Activated T-helper 2 cell treated with anti-CD3 and anti-CD28 coated beads, Interferon-gamma antibody, Interleukin-2, Interleukin-4, amounts not matched to agents 10 μg/mL and 5 μg/mL and 100 μg/mL, durations not matched to agents 14 hours and 24 hours and 36 hours (primary cell): ENCODE results near the gene CHID1. TPM values are rescaled to one million over a fixed set of nuclear protein-coding genes. Genes with fewer than 3 reads are reported as not detected.

ENCODE experiments used
- DNase-seq: peaks from one replicate; pipeline ENCODE4 v3.0.0; 2021; ENCODE audit warnings: low spot score
- H3K27ac Mint-ChIP-seq: one replicate; pipeline ENCODE4 v1.8.0; 2021; ENCODE audit warnings: mixed read lengths
- H3K27me3 Mint-ChIP-seq: one replicate; pipeline ENCODE4 v1.8.0; 2021; ENCODE audit warnings: low read depth, mixed read lengths
- H3K36me3 Mint-ChIP-seq: one replicate; pipeline ENCODE4 v1.8.0; 2021; ENCODE audit warnings: low read depth, mixed read lengths
- H3K4me1 Mint-ChIP-seq: one replicate; pipeline ENCODE4 v1.8.0; 2021; ENCODE audit warnings: low read depth, mixed read lengths
- H3K4me3 Mint-ChIP-seq: one replicate; pipeline ENCODE4 v1.8.0; 2021; ENCODE audit warnings: low read depth, mild to moderate bottlenecking, moderate library complexity, mixed read lengths
- H3K9me3 Mint-ChIP-seq: one replicate; pipeline ENCODE4 v1.8.0; 2021; ENCODE audit warnings: mixed read lengths
- intact Hi-C: fragments of 100-400 bp; cut with micrococcal nuclease; formaldehyde crosslinking; loops from one replicate; pipeline ENCODE4 v1.15.1; 2023
- total RNA-seq: library from RNA; stranded (reverse); gene quantifications from 2 replicates; pipeline ENCODE4 v1.2.3, GENCODE V29; 2022

The CHID1 gene
- total RNA-seq, 1 donor from 2014 or later = 89.0 TPM

GRCh38 chr11:926341-926916 lies 15.8 kb upstream of the CHID1 start:
- intact Hi-C loops = loop anchor here (5.0 kb wide), 1 partner anchor 126 kb away; no protein-coding TSS in a partner anchor
- Mint-ChIP-seq H3K4me3 (peak overlapping the region; percentile 84), H3K9me3 (no peaks in the 10 kb centered on the region), H3K36me3 (peaks cover 11% of the 10 kb centered on the region), H3K4me1 (peaks cover 27% of the 10 kb centered on the region), H3K27me3 (no peaks in the 10 kb centered on the region), H3K27ac (peak overlapping the region; percentile 50)
- no peak for DNase-seq

GRCh38 chr11:925496-926301 lies 15.1 kb upstream of the CHID1 start, which contains the start of gene AP2A2:
Gene AP2A2, plus strand, starts transcription at chr11:925870. Its CDS starts 152 bp downstream, at chr11:926022.
- Mint-ChIP-seq H3K27ac (peak within 1 kb of the TSS; percentile 50), H3K27me3 (no peaks in the 10 kb centered on the region), H3K4me1 (peaks cover 22% of the 10 kb centered on the region)

DNA sequence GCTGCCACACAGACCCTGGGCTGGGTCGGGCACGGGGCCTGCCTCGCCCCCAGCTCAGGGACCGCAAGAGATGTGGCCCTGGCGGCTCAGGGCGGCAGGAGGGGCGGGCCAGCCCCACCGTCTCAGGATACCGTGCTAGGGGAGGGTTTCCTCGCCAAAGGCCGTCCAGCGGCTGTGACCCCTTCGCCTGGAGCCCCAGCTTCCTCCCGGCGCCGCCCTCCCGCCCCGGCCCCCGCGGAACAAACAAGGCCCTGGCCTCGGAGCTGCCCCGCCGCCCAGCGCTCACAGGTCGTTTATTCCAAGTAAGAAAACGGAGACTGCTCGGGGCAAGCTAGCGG lies 14.5 kb upstream of the CHID1 start:
- DNase-seq = no peak
- peaks cover 6% of the 10 kb centered on the region for H3K36me3 Mint-ChIP-seq
- H3K4me3 Mint-ChIP-seq = no peak overlapping the region
- H3K9me3 Mint-ChIP-seq = no peaks in the 10 kb centered on the region
- peaks cover 22% of the 10 kb centered on the region for H3K4me1 Mint-ChIP-seq
- H3K27me3 Mint-ChIP-seq = no peaks in the 10 kb centered on the region
- H3K27ac Mint-ChIP-seq = no peak overlapping the region
- intact Hi-C loops = loop anchor here (2.0 to 5.0 kb wide), 2 partner anchors 14 to 127 kb away; partner anchors contain the start of gene CHID1

More at GRCh38 chr11:925496-926301, 15.1 kb upstream of the CHID1 start, which contains the start of gene AP2A2:
- H3K9me3 Mint-ChIP-seq = no peaks in the 10 kb centered on the region
- peaks cover 6% of the 10 kb centered on the region for H3K36me3 Mint-ChIP-seq
- intact Hi-C loops = loop anchor here (2.0 to 5.0 kb wide), 2 partner anchors 15 to 127 kb away; partner anchors contain the start of gene CHID1
- DNase-seq = peak; percentile 87
- H3K4me3 Mint-ChIP-seq = peak within 1 kb of the TSS; percentile 84

GRCh38 chr11:924406-925157 lies 14.0 kb upstream of the CHID1 start:
- Mint-ChIP-seq H3K27ac (no peak overlapping the region), H3K4me1 (peaks cover 22% of the 10 kb centered on the region), H3K27me3 (no peaks in the 10 kb centered on the region), H3K36me3 (peaks cover 6% of the 10 kb centered on the region), H3K9me3 (no peaks in the 10 kb centered on the region), H3K4me3 (no peak overlapping the region)
- DNase-seq = no peak
- intact Hi-C loops = loop anchor here (2.0 to 5.0 kb wide), 2 partner anchors 14 to 128 kb away; partner anchors contain the start of gene CHID1

DNA sequence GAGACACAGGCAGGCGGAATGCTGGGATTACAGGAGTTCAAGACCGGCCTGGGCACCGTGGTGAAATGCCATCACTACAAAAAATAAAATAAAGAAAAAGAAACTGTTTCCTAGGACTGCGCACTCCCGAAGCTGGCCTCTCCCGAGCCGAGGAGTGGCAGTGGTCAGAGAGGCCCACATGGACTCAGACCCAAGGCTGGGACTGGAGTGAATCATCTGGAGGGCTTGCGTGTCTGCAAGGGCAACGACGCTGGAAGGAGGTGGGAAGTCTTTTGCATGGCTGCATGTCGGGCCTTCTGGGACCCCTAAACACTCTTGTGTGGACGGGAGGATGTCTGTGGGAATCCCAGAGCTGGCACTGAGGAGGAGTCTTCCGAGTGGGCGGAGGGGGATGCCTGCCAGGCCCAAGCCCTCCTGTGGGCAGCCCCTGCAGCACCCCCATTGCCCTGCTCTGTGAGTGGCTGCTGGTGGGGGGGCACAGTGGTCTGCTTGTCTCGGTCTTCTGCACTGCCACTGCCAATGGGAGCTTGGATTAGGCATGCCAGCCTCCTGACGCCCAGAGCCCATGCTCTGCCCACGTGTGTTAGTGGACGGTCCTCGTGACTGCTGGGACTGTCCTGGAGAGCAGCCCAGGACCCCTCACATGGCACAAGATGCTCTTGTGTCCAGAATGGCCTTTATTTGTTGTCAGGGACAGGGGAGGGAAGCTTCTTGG lies 13.2 kb upstream of the CHID1 start:
- H3K27ac Mint-ChIP-seq = no peak overlapping the region
- intact Hi-C loops = loop anchor here (2.0 kb wide), 1 partner anchor 13 kb away; the partner anchor contains the start of gene CHID1
- no peak for DNase-seq
- no peaks in the 10 kb centered on the region for H3K9me3 Mint-ChIP-seq
- peaks cover 24% of the 10 kb centered on the region for H3K4me1 Mint-ChIP-seq
- peaks cover 6% of the 10 kb centered on the region for H3K36me3 Mint-ChIP-seq
- H3K4me3 Mint-ChIP-seq = peak overlapping the region; percentile 52
- H3K27me3 Mint-ChIP-seq = no peaks in the 10 kb centered on the region

DNA sequence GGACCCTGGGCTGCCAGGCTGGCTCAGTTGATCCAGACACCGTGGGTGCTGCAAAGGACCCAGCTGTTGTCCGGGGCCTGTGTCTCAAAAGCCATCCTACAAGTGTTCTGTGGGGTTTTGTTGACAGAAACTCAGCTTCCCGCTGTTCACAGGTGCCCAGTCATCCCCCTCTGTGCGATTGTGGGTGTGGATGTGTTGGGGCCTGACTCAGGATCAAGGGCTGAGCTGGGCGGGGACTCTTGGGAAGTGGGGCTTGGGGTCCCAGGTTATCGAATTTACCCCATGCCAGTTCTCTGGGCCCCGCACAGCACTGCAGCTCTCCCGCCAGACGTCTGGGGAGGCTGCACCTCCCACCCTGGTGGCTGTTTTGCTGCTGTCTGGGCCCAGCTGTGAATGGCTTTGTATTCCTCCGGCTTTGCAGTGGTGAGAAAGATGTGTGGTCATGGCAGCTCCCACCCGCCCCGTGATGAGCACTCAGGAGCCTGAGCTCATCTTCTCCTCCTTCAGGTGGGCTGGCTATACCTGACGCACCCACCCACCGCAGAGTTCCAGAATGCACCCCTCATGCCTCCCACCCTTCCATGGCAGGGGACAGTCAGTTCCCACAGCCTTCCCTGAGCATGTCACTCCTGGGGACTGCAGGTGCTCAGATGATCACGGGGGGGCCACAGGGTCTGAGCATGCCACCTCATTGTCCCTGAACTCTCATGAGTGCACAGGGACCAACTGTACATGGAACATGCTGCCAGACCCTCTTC lies 11.5 kb upstream of the CHID1 start:
- intact Hi-C loops = no loop called here
- Mint-ChIP-seq H3K36me3 (peaks cover 2% of the 10 kb centered on the region), H3K4me1 (peaks cover 11% of the 10 kb centered on the region), H3K27me3 (no peaks in the 10 kb centered on the region), H3K9me3 (no peaks in the 10 kb centered on the region), H3K27ac (no peak overlapping the region), H3K4me3 (no peak overlapping the region)
- no peak for DNase-seq

GRCh38 chr11:917426-917825 lies 6.8 kb upstream of the CHID1 start:
- DNase-seq = no peak
- no peaks in the 10 kb centered on the region for H3K27me3 Mint-ChIP-seq
- H3K4me3 Mint-ChIP-seq = no peak overlapping the region
- intact Hi-C loops = no loop called here
- H3K36me3 Mint-ChIP-seq = no peaks in the 10 kb centered on the region
- H3K4me1 Mint-ChIP-seq = peaks cover 3% of the 10 kb centered on the region
- no peak overlapping the region for H3K27ac Mint-ChIP-seq
- no peaks in the 10 kb centered on the region for H3K9me3 Mint-ChIP-seq

DNA sequence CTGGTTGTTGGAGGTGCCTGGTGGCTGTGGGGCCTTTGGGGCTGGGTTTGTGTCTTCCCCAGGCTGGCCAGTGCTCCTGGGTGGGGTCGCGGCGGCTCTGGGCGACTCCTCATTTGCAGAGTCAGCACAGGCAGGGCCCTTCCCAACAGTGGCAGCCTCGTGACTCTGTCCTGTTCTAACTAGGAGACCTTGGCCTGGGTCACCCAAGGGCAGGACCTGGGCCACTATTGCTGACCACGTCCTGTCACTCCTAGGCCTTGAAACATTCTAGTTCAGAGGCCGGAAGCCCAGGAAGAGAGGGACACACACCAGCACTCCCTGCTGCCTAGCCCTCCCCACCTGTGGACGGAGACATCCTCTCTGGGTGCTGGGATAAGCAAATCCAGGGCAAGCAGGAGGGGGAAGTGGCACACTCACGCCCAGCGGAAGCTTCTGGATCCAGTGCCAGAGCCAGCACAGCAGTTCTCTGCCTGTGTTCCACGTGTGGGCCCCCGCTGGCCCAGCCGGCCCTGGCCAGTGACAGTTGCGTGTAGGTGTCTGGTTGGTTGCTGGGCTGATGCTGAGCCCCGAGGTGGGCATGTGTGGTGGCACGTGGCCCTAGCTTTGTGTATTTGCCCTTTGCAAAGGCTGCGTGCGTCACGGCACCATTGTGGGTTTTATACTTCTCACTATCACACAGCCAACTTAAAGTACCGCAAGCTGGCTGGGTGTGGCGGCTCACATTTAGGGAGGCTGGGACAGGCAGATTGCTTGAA lies 4.3 kb upstream of the CHID1 start:
- no peak for DNase-seq
- H3K27me3 Mint-ChIP-seq = no peaks in the 10 kb centered on the region
- no peaks in the 10 kb centered on the region for H3K9me3 Mint-ChIP-seq
- no peaks in the 10 kb centered on the region for H3K36me3 Mint-ChIP-seq
- intact Hi-C loops = loop anchor here (5.0 kb wide), 1 partner anchor 73 kb away; the partner anchor contains the start of genes POLR2L and TSPAN4
- peaks cover 7% of the 10 kb centered on the region for H3K4me1 Mint-ChIP-seq
- H3K4me3 Mint-ChIP-seq = no peak overlapping the region
- H3K27ac Mint-ChIP-seq = no peak overlapping the region

- H3K4me1 Mint-ChIP-seq = peaks cover 9% of the 10 kb centered on the region
- no peak overlapping the region for H3K4me3 Mint-ChIP-seq
- H3K9me3 Mint-ChIP-seq = no peaks in the 10 kb centered on the region
- H3K27me3 Mint-ChIP-seq = no peaks in the 10 kb centered on the region
- no peak overlapping the region for H3K27ac Mint-ChIP-seq
- intact Hi-C loops = loop anchor here (5.0 kb wide), 1 partner anchor 72 kb away; the partner anchor contains the start of genes POLR2L and TSPAN4
- H3K36me3 Mint-ChIP-seq = peaks cover under 1% of the 10 kb centered on the region
- DNase-seq = no peak
These were observed 3.6 kb upstream of the CHID1 start for GRCh38 chr11:914204-914603.

- intact Hi-C loops = loop anchor here (5.0 kb wide), 1 partner anchor 71 kb away; the partner anchor contains the start of genes POLR2L and TSPAN4
- Mint-ChIP-seq H3K27ac (no peak overlapping the region), H3K4me3 (no peak overlapping the region), H3K36me3 (peaks cover 4% of the 10 kb centered on the region), H3K4me1 (peaks cover 10% of the 10 kb centered on the region), H3K9me3 (no peaks in the 10 kb centered on the region), H3K27me3 (no peaks in the 10 kb centered on the region)
- no peak for DNase-seq
These were observed 2.4 kb upstream of the CHID1 start for GRCh38 chr11:913043-913442.

GRCh38 chr11:912266-912665 lies 1.7 kb upstream of the CHID1 start:
- H3K27me3 Mint-ChIP-seq = no peaks in the 10 kb centered on the region
- no peak overlapping the region for H3K27ac Mint-ChIP-seq
- no peak for DNase-seq
- H3K4me3 Mint-ChIP-seq = no peak overlapping the region
- intact Hi-C loops = loop anchor here (5.0 kb wide), 1 partner anchor 70 kb away; the partner anchor contains the start of genes POLR2L and TSPAN4
- H3K4me1 Mint-ChIP-seq = peaks cover 10% of the 10 kb centered on the region
- peaks cover 6% of the 10 kb centered on the region for H3K36me3 Mint-ChIP-seq
- H3K9me3 Mint-ChIP-seq = no peaks in the 10 kb centered on the region
